ENCODE data around the gene PTPN3. TPM values are rescaled to one million over a fixed set of nuclear protein-coding genes. Genes with fewer than 3 reads are reported as not detected.

PTPN3 gene
- polyA plus RNA-seq, 1 of the 3 experiments (the other 2 are of a cell fraction) = 7.5 TPM

- no peaks in the 10 kb centered on the region for H3K27me3 ChIP-seq (ENCODE audit: insufficient read depth)
- no peaks in the 10 kb centered on the region for H4K20me1 ChIP-seq (ENCODE audit: insufficient read depth)
- H3K36me3 ChIP-seq (replicated peaks in 1 of 2; ENCODE audit: control insufficient read depth in 1 of 2, insufficient read depth in 2 of 2, low read length in 1 of 2) = no peaks in the 10 kb centered on the region
- POLR2A ChIA-PET = no interaction called here
- H3K9me3 ChIP-seq = no peaks in the 10 kb centered on the region
- H3K4me1 ChIP-seq (ENCODE audit: control insufficient read depth in 1 of 2, insufficient read depth in 2 of 2, low read depth in 1 of 2, low read length in 1 of 2) = no peaks in the 10 kb centered on the region
- no peak overlapping the region for H3K27ac ChIP-seq (ENCODE audit: low read depth in 2 of 2, low read length in 1 of 2)
- no peaks in the 10 kb centered on the region for H3K79me2 ChIP-seq (ENCODE audit: insufficient read depth)
- TF ChIP-seq USF1 (IDR thresholded peaks at IDR 0.05; ENCODE audit: borderline replicate concordance, low read depth) = no peak
- no peak for TF ChIP-seq NFIC (IDR thresholded peaks at IDR 0.05; ENCODE audit: borderline replicate concordance)
- no peak for TF ChIP-seq RAD21 (IDR thresholded peaks at IDR 0.05; ENCODE audit: low read length)
- TF ChIP-seq NRF1 (IDR thresholded peaks at IDR 0.05; ENCODE audit: low read depth, low read length) = no peak
- no peak for TF ChIP-seq PBX3 (IDR thresholded peaks at IDR 0.05)
- no peak for TF ChIP-seq ZBTB33 (IDR thresholded peaks at IDR 0.05; ENCODE audit: borderline replicate concordance, low read depth)
- TF ChIP-seq YY1 (IDR thresholded peaks at IDR 0.05; ENCODE audit: low read depth) = no peak
- no peak for TF ChIP-seq TCF12 (IDR thresholded peaks at IDR 0.05)
- TF ChIP-seq MXI1 (IDR thresholded peaks at IDR 0.05; ENCODE audit: low read depth, low read length) = no peak
- no peak for TF ChIP-seq POLR2AphosphoS5 (IDR thresholded peaks at IDR 0.05; ENCODE audit: low read depth, low read length)
- no peak for TF ChIP-seq SMC3 (IDR thresholded peaks at IDR 0.05; ENCODE audit: low read depth, low read length)
- TF ChIP-seq USF2 (IDR thresholded peaks at IDR 0.05; ENCODE audit: borderline replicate concordance, low read depth, low read length) = no peak
- no peak for TF ChIP-seq SIN3A (IDR thresholded peaks at IDR 0.05; ENCODE audit: borderline replicate concordance, low read depth, low read length)
- TF ChIP-seq MAX (IDR thresholded peaks at IDR 0.05; ENCODE audit: low read depth) = no peak
- H2AFZ ChIP-seq (ENCODE audit: low read depth) = no peak overlapping the region
- no peak for DNase-seq
- H3K4me3 ChIP-seq (ENCODE audit: low read depth in 2 of 2, low read length in 1 of 2) = no peak overlapping the region
- H3K9ac ChIP-seq = no peak overlapping the region
- 31% methylated on average over 4 of the region's 4 CpGs for WGBS (ENCODE audit: low lambda C conversion rate)
- H3K4me2 ChIP-seq = no peak overlapping the region
- H3K9me2 ChIP-seq = no peaks in the 10 kb centered on the region
- H3F3A ChIP-seq (replicated peaks; ENCODE audit: insufficient read depth) = peaks cover under 1% of the 10 kb centered on the region
- CTCF ChIA-PET = interaction anchor here (1.1 kb wide), 2 partner anchors 8 to 71 kb away, joined by 3 to 5 read pairs; no protein-coding TSS in a partner anchor
Measured at GRCh38 chr9:109512170-109512756, 14.2 kb upstream of the PTPN3 start.
